Activated T-cell treated with anti-CD3 and anti-CD28 coated beads, Interleukin-2, amount 50 U/mL, for 1 hour (primary cell): ENCODE data around the gene GCH1.
"Not testable (repeated sequence)": the region's sequence is repeated elsewhere in the genome, so short reads cannot be mapped to it uniquely, and the experiment has no call there.

Source experiments
- DNase-seq: peaks from one replicate; pipeline ENCODE4 v3.0.0-alpha.2; 2020

GCH1 gene

DNA sequence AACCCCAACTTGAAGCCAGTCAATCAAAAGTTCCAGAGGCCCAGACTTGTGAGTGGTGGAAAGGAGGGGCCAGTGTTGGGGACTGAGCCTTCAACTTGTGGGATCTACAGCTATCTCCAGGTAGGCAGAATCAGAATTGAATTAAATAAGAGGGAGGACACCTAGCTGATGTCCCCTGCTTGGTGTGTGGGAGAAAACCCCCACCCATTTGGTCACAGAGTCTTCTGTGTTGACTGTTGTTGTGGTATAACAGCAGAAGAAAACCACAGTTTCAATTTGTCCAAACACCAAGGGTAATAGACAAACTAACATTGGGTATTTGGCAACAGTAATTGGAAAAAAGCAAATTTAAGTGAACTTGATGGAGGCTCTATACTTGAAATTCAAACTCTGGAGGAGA, 3.4 kb upstream of the GCH1 start:
- DNase-seq = no peak

DNA sequence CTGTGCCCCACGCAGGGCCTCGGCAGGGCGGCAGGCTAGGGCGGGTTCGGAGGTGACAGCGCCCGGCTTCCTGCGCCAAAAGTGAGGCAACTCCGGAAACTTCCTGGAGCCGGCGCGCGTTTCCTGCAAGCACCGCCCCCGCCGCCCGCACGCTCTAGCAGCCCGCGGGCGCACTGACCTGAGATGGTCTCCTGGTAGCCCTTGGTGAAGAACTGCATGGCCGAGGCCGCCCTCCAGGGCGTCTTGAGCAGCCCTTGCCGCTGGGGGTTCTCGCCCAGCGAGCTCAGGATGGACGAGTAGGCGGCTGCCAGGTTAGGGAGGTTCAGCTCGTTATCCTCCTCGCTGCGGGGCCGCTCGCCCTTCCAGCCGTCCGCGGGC, 494 bp downstream of the GCH1 start:
- DNase-seq = peak; percentile 81

GRCh38 chr14:54901380-54902142, 1.1 kb downstream of the GCH1 start:
- peak; percentile 31 for DNase-seq

DNA sequence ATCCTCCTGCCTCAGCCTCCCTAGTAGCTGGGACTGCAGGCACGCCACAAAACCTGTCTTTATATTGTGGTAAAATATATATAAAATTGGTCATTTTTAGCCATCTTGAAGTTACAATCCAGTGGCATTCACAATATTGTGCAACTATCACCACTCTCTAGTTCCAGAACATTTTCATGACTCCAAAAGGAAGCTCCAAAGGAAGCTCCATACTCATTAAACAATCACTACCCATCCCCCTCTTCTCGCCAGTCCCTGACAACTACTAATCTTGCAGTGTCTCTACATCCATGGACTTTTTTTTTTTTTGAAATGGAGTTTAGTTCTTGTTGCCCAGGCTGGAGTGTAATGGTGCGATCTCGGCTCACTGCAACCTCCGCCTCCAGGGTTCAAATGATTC, 3.1 kb downstream of the GCH1 start:
- DNase-seq = no peak

DNA sequence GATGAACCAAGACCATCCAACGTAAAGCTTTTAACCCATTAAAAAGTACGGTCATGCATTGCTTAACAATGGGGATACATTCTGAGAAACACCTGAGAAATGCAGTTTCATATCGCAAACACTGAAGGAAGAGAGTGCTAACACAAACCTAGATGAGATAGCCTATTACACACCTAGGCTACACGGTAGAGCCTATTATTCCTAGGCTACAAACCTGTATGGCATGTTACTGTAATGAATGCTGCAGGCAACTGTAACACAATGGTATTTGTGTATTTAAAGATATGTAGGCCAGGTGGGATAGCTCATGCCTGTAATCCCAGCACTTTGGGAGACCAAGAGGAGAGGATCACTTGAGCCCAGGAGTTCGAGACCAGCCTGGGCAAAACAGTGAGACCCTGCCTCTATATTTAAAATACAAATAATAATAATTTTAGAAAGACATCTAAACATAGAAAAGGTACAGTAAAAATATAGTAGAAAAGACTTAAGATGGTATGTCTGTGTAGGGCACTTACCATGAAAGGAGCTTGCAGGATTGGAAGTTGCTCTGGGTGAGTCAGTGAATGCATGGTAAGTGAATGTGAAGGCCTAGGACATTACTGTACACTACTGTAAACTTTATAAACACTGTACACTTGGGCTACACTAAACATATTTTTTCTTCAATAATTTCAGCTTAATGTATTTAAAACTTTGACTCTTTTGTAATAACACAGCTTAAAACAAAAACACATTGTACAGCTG, 4.6 kb downstream of the GCH1 start:
- not testable (repeated sequence) for DNase-seq

DNA sequence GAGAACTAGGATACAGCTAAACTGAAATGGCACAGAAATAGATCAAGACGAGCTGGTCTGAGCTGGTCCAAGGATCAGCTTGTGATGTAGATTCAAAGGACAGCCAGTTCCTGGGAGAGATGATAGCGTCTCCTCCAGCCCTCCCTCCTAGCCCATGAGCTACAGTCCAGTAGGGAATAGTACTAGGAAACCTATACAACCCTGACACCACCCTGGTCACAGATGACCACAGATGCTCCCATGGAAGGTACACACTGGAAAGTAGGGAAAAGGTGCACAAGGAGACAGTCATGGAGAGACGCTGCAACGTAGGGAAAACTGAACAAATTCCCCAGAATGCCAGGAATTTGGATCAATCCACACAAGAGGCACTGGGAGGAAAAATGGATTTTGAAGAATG, 6.9 kb downstream of the GCH1 start:
- DNase-seq = no peak

- no peak for DNase-seq
These were observed 7.6 kb downstream of the GCH1 start for GRCh38 chr14:54894995-54895394.

DNA sequence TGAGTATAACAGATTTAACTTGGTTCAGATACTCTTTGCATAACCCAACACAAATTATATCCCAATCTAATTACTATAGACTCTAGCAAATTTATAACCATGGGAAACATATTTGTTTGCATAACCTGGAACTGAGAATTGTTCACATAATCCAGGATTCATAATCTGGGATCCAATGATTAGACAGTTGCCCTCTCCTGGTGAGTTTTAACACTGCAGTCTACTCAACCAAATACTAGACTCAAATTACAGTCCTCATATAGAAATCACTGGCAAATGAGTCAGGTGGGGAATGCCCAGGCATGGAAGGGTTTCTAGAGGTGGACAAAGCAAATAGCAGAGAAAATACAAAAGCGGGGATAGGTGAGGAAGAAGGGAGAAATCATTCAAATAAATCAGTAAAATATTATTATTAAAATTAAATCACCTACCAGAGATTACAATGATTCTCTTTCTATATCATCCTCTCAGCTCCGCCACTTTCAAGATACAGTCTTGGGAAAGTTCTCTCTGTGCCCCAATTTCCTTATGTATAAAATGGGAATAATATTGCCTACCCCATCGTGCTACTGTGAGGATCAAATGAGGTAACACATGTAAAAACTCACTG, 9.4 kb downstream of the GCH1 start:
- no peak for DNase-seq

DNA sequence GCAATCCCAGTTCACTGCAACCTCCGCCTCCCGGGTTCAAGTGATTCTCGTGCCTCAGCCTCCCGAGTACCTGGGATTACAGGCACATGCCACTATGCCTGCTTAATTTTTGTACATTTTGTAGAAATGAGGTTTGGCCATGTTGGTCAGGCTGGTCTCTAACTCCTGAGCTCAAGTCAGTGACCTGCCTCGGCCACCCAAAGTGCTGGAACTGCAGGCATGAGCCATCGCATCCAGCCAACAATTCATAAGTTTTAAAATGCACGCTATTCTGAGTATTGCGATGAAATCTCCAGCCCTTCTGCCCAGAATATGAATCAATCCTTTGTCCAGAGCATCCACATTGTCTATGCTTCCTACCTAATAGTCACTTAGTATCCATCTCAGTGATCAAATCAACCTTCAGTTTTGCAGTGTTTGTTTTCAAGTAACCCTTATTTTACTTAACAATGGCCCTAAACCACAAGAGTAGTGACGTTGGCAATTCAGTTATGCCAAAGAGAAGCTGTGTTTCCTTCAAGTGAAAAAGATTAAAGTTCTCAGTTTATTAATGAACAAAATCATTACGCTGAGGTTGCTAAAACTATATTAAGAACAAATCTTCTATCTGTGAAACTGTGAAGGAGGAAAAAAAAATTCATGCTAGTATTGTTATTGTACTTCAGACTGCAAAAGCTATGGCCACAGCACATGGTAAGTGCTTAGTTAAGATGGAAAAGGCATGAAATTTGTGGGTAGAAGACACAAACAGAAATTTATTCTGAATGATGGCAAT, 11.0 kb downstream of the GCH1 start:
- no peak for DNase-seq

DNA sequence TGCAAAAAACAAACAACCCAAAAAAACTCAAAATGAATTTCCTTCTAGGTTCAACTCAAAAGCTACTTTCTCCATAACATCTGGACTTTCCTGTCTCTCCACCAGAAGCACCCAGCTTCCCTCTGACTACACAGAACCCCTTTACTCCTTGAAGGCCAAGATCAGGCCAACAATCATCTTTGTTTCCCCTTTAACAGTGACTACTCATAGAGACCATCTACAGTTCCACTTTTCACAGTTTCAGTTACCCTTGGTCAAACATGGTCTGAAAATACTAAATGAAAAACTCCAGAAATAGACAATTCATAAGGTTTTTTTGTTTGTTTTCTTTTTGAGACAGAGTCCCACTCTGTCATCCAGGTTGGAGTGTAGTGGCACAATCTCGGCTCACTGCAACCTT, 11.8 kb downstream of the GCH1 start:
- no peak for DNase-seq

DNA sequence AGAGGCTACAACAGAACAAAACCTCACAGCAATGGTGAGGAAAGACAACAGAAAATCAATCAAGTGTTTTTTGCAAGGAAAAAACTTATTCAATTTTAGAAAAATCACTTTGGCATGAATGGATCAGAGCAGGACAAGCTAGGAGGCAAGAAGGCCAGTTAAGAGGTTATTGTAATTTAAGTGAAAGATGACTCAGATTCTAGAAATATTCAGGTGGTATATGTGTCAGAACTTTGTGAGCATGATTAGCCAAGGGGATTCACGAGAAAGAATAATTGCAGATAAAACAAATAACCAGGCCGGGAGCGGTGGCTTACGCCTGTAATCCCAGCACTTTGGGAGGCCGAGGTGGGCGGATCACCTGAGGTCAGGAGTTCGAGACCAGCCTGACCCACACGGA, 12.7 kb downstream of the GCH1 start:
- no peak for DNase-seq

- DNase-seq = no peak
These were observed 20.1 kb downstream of the GCH1 start for GRCh38 chr14:54882521-54882920.

DNA sequence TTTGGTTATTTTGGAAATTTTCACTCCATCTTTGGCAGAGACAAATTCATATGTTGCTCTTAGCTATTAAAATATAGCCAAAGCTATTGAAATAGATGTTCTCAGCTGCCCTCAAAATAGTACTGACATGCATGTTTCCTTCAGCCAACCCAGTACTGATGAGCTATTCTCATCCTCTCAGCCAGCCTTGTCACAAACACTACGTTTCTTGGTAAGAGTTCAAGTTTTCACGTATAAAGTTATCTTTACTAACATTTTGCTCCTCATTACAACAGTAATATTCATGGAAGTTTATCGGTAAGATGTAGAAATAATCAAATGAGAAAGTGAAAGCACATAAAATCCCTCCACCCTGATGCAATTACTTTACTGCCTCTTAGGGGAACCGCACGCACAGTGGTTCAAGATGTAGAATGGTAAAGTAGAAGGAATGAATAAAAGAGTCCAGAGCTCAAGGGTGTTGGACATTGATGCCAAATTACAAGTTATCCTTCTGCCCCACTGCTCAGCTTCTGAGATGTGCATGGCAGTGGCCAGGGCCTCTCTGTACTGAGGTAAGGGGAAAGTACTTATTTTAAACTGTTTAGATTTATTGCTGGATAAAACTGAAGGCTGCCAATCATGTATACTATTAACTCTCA, 20.7 kb downstream of the GCH1 start:
- no peak for DNase-seq

DNA sequence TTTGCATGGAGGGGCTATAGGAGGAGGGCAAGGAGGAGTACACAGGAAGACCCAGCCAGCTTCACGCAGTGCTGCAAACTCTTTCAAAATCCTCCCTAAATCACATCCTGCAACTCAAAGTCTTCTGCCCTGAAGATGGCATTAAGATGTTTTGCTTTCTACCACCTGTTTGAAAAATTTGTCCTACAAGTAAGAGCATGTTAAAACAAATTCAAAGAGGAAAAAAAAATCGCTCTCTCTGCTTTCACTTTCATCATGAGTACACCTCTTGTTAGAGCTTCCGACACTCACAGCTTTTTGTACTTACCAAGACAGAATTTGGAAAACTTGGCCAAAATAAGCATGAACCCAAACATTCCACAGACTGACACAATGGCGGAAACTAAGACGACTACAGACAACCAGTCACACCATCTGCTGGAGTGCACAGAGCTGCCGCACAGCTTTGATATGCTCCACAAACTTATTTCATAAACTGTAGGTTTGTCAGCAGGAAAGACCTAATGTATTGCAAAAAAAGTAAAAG, 21.3 kb downstream of the GCH1 start:
- DNase-seq = no peak

GRCh38 chr14:54877703-54878021, 25.0 kb downstream of the GCH1 start:
- DNase-seq = no peak

DNA sequence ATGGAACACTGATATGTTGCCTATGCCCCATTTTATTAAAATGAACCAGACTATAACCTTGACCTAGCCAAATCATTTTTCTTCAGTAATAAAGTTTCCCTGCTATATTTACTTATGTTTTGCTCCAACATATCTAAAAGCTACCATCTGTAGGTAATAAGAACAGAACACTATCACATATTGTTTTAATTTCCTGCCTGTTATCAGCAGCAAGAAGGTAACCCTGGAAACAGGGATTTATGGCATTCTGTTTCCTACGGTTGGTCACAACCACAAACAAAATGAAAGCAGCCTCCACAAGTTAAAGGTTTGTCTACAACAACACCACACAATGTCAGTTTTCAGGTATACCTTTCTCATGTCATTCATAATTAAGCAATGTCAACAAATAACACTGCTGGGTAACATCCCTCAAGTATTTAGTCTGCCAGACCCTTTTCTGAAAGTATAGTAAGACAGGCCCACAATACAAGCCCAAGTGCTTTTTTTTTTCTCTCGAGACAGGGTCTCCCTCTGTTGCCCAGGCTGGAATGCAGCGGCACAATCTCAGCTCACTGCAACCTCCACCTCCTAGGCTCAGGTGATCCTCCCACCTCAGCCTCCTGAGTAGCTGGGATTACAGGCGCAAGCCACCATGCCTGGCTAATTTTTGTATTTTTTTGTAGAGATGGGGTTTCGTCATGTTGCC, 25.5 kb downstream of the GCH1 start:
- DNase-seq = no peak

DNA sequence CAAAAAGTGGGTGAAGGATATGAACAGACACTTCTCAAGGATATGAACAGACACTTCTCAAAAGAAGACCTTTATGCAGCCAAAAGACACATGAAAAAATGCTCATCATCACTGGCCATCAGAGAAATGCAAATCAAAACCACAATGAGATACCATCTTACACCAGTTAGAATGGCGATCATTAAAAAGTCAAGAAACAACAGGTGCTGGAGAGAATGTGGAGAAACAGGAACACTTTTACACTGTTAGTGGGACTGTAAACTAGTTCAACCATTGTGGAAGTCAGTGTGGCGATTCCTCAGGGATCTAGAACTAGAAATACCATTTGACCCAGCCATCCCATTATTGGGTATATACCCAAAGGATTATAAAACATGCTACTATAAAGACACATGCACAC, 27.0 kb downstream of the GCH1 start:
- not testable (repeated sequence) for DNase-seq

DNA sequence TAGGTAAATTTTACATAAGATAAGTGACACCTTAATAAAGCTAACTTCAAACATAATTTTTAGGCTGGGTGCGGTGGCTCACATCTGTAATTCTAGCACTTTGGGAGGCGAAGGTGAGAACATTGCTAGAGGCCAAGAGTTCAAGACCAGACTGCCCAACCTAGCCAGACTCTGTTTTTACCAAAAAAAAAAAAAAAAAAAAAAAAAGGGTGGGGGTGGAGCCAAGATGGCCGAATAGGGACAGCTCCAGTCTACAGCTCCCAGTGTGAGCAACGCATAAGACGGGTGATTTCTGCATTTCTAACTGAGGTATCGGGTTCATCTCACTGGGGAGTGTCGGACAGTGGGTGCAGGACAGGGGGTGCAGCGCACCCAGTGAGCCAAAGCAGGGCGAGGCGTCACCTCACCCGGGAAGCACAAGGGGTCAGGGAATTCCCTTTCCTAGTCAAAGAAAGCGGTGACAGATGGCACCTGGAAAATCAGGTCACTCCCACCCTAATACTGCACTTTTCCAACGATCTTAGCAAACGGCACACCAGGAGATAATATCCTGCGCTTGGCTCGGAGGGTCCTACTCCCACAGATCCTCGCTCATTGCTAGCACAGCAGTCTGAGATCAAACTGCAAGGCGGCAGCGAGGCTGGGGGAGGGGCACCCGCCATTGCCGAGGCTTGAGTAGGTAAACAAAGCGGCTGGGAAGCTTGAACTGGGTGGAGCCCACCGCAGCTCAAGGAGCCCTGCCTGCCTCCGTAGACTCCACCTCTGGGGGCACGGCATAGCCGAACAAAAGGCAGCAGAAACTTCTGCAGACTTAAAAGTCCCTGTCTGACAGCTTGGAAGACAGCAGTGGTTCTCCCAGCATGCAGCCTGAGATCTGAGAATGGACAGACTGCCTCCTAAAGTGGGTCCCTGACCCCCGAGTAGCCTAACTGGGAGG, 32.2 kb downstream of the GCH1 start:
- peak; percentile 53 for DNase-seq

DNA sequence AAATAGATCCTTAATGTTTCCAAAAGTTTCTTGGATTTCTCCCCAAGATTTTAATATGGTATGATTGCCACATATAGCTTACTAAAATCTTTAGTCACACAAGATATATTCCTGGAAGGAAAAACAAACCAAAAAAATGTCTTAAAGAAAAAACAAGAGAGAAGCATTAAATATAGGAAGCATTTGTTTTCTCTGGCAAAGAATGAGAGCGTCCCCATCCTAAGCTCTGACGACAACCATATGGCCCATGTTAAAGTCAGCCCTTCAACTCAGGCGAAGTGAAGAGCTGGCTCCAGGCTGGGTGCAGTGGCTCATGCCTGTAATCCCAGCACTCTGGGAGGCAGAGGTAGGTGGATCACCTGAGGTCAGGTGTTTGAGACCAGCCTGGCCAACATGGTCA, 35.6 kb downstream of the GCH1 start:
- no peak for DNase-seq

DNA sequence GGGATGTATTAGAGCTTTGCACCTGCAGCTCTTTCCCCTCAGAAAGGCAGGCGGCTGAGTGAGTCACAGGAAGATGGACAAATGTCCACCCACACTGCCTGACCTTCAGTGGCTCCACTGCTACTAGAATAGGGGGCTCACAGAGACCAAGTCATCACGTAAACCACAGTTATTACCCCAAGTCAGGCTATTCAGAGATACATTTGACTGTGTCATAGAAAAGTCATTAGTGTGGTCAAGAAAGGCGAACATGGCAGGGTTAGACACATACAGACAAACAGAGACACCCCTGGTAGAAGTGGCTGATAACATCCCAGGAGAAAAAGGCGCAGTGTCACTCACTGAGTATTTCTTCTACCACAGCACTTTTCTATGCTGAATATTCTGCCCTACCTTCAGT, 36.0 kb downstream of the GCH1 start:
- DNase-seq = no peak

- DNase-seq = no peak
These were observed 38.1 kb downstream of the GCH1 start for GRCh38 chr14:54864526-54864925.
